HCT116 (cell line): Measurements from ENCODE around the gene ATP2B1. TPM values are rescaled to one million over a fixed set of nuclear protein-coding genes. Genes with fewer than 3 reads are reported as not detected.

ENCODE experiments used
- ATAC-seq: fragments of 200-7000 bp; cut with Tn5 transposase; 2 replicates; pipeline ENCODE4 v1.9.1; 2020; ENCODE audit warnings: mild to moderate bottlenecking, moderate library complexity
- BruUV-seq: library from RNA; stranded (reverse); fragments of 400-500 nt; replicated peaks from 2 replicates; lab custom pipeline; 2021; lab: Mats Ljungman, UMichigan
- CTCF ChIA-PET: fragments of 300-600 bp; sonication (Branson Sonifier 250); formaldehyde crosslinking; loops from one replicate; lab custom pipeline; 2021; ENCODE audit warnings: antibody characterized with exemption; lab: Charles Lee
- POLR2A ChIA-PET: fragments of 300-600, 350-600 bp; sonication (Branson Sonifier 250); formaldehyde crosslinking; loops from one replicate; lab custom pipeline; 2021; ENCODE audit warnings: antibody characterized with exemption; lab: Charles Lee
- RAD21 ChIA-PET, 2 experiments: fragments of 300-600 bp; sonication (Branson Sonifier 250); formaldehyde crosslinking; loops; one replicate each; lab custom pipeline; 2023; ENCODE audit warnings: low total read pairs in 2 of 2; ENCODE audit not compliant: uncharacterized antibody in 2 of 2, unreplicated experiment in 2 of 2, low non-redundant PET in 1 of 2; lab: Charles Lee
- DNase-seq: peaks from one replicate; pipeline ENCODE4 v3.0.0-alpha.2; 2010; ENCODE audit warnings: low read depth, low spot score
- H2AFZ ChIP-seq: fragments of 200-600 bp; shearing (Covaris generic), sonication (generic); 2 replicates; pipeline ENCODE4 v1.6.1; 2017; ENCODE audit warnings: low read depth, mixed run types, mixed read lengths, antibody characterized with exemption, low read length; ENCODE audit not compliant: poor library complexity, severe bottlenecking
- H3K27ac ChIP-seq: 2 replicates; pipeline ENCODE4 v1.5.1; 2012; ENCODE audit warnings: low read depth, low read length
- H3K27me3 ChIP-seq: fragments of 200-600 bp; sonication (generic); 2 replicates; pipeline ENCODE4 v1.6.1; 2016; ENCODE audit warnings: mixed run types, low read length, mixed read lengths; ENCODE audit not compliant: insufficient read depth
- H3K36me3 ChIP-seq, 2 experiments: fragments of 200-500 bp in 1 of 2; fragments of 200-600 bp in 1 of 2; sonication (Bioruptor generic) in 1 of 2; sonication (generic) in 1 of 2; 2 replicates each; pipeline versions ENCODE4 v1.5.1 to v1.6.1; 2014 to 2016; ENCODE audit warnings: low read length in 2 of 2, inconsistent platforms in 1 of 2, mixed read lengths in 1 of 2, mixed run types in 1 of 2; ENCODE audit not compliant: insufficient read depth in 2 of 2, control insufficient read depth in 1 of 2
- H3K4me1 ChIP-seq, 2 experiments: fragments of 200-600 bp in 1 of 2; sonication (generic) in 1 of 2; 2 replicates each; pipeline versions ENCODE4 v1.5.1 to v1.6.1; 2012 to 2017; ENCODE audit warnings: low read length in 2 of 2, inconsistent platforms in 1 of 2, mild to moderate bottlenecking in 1 of 2, mixed read lengths in 1 of 2, mixed run types in 1 of 2, moderate library complexity in 1 of 2; ENCODE audit not compliant: insufficient read depth in 2 of 2, control insufficient read depth in 1 of 2
- H3K4me2 ChIP-seq: fragments of 200-600 bp; sonication (generic); 2 replicates; pipeline ENCODE4 v1.6.1; 2017; ENCODE audit warnings: mixed run types, low read length, mixed read lengths
- H3K4me3 ChIP-seq, 2 experiments: fragments of 200-600 bp in 1 of 2; sonication (generic) in 1 of 2; replicated peaks in 1 of 2; 2 replicates each; pipeline ENCODE4 v1.5.1; 2011 to 2016; ENCODE audit warnings: low read length in 2 of 2, control low read depth in 1 of 2, low read depth in 1 of 2, mild to moderate bottlenecking in 1 of 2, mixed read lengths in 1 of 2, mixed run types in 1 of 2
- H3K79me2 ChIP-seq: fragments of 200-600 bp; sonication (generic); 2 replicates; pipeline ENCODE4 v1.6.1; 2017; ENCODE audit warnings: mild to moderate bottlenecking, mixed run types, low read length, moderate library complexity, mixed read lengths; ENCODE audit not compliant: insufficient read depth
- H3K9ac ChIP-seq: fragments of 200-600 bp; sonication (generic); 2 replicates; pipeline ENCODE4 v1.6.1; 2016; ENCODE audit warnings: low read length, mixed read lengths
- H3K9me2 ChIP-seq: fragments of 200-600 bp; sonication (generic), shearing (Covaris generic); 2 replicates; pipeline ENCODE4 v1.6.1; 2017; ENCODE audit warnings: mixed run types, mild to moderate bottlenecking, moderate library complexity; ENCODE audit not compliant: insufficient read depth
- H3K9me3 ChIP-seq, 2 experiments: fragments of 200-500 bp in 1 of 2; fragments of 200-600 bp in 1 of 2; sonication (Bioruptor generic) in 1 of 2; sonication (generic) in 1 of 2; 2 replicates each; pipeline ENCODE4 v1.6.1; 2014 to 2017; ENCODE audit warnings: low read length in 2 of 2, mixed read lengths in 2 of 2, inconsistent platforms in 1 of 2, low read depth in 1 of 2, mild to moderate bottlenecking in 1 of 2, mixed run types in 1 of 2, moderate library complexity in 1 of 2; ENCODE audit not compliant: control insufficient read depth in 1 of 2, insufficient read depth in 1 of 2
- H4K20me1 ChIP-seq: fragments of 200-600 bp; sonication (generic), shearing (Covaris generic); 2 replicates; pipeline ENCODE4 v1.6.1; 2017; ENCODE audit warnings: mixed run types, mild to moderate bottlenecking, moderate library complexity; ENCODE audit not compliant: insufficient read depth
- EGR1 ChIP-seq: IDR thresholded peaks from 2 replicates; pipeline ENCODE4 v1.6.1; 2012; ENCODE audit warnings: low read depth
- ELF1 ChIP-seq: IDR thresholded peaks from 2 replicates; pipeline ENCODE4 v1.6.1; 2012; ENCODE audit warnings: low read depth, borderline replicate concordance
- EZH2 ChIP-seq: fragments of 200-600 bp; sonication (generic); IDR thresholded peaks from 2 replicates; pipeline ENCODE4 v1.6.1; 2017; ENCODE audit warnings: antibody characterized with exemption, mixed run types
- EZH2phosphoT487 ChIP-seq: fragments of 200-600 bp; IDR thresholded peaks from 2 replicates; pipeline ENCODE4 v1.6.1; 2018; ENCODE audit warnings: antibody characterized with exemption, borderline replicate concordance
- FOSL1 ChIP-seq: IDR thresholded peaks from 2 replicates; pipeline ENCODE4 v1.6.1; 2012; ENCODE audit warnings: low read depth
- SIN3A ChIP-seq: IDR thresholded peaks from 2 replicates; pipeline ENCODE4 v1.6.1; 2012; ENCODE audit warnings: low read depth
- SP1 ChIP-seq: IDR thresholded peaks from 2 replicates; pipeline ENCODE4 v1.6.1; 2012; ENCODE audit warnings: low read depth
- SRF ChIP-seq: IDR thresholded peaks from 2 replicates; pipeline ENCODE4 v1.6.1; 2012; ENCODE audit warnings: low read depth
- TCF7L2 ChIP-seq: IDR thresholded peaks from 2 replicates; pipeline ENCODE4 v1.7.0; 2011; ENCODE audit warnings: borderline replicate concordance, inconsistent platforms; ENCODE audit not compliant: insufficient read depth, insufficient read length; ENCODE audit errors: extremely low read depth
- YY1 ChIP-seq: IDR thresholded peaks from 2 replicates; pipeline ENCODE4 v1.6.1; 2011; ENCODE audit warnings: low read length, low read depth, moderate library complexity, mild to moderate bottlenecking; ENCODE audit not compliant: insufficient replicate concordance; ENCODE audit errors: extremely low read depth
- ZFX ChIP-seq: fragments of 450-650 bp; IDR thresholded peaks from 2 replicates; pipeline ENCODE4 v1.6.1; 2017
- ZNF274 ChIP-seq: fragments of 200-500 bp; sonication (Bioruptor generic); IDR thresholded peaks from 2 replicates; pipeline ENCODE4 v1.6.1; 2014; ENCODE audit warnings: mild to moderate bottlenecking, low read depth, low read length, inconsistent platforms
- intact Hi-C: fragments of 100-400 bp; cut with micrococcal nuclease; formaldehyde crosslinking; loops from 2 replicates; pipeline ENCODE4 v1.10.0; 2022
- total RNA-seq: library from RNA; stranded (reverse); gene quantifications from one replicate; pipeline ENCODE4 v1.2.1, GENCODE V29; 2021; ENCODE audit not compliant: unreplicated experiment
- TF ChIP-seq, protein P1 (sequence below): IDR thresholded peaks from 2 replicates; pipeline ENCODE4 v1.6.1; 2012; ENCODE audit warnings: low read depth
- TF ChIP-seq, protein P2 (sequence below): IDR thresholded peaks from 2 replicates; pipeline ENCODE4 v1.6.1; 2012
- TF ChIP-seq, protein P3 (sequence below): IDR thresholded peaks from 2 replicates; pipeline ENCODE4 v1.6.1; 2012

Gene ATP2B1
- total RNA-seq, 1 experiment from 2014 or later, result 62.4 TPM

DNA sequence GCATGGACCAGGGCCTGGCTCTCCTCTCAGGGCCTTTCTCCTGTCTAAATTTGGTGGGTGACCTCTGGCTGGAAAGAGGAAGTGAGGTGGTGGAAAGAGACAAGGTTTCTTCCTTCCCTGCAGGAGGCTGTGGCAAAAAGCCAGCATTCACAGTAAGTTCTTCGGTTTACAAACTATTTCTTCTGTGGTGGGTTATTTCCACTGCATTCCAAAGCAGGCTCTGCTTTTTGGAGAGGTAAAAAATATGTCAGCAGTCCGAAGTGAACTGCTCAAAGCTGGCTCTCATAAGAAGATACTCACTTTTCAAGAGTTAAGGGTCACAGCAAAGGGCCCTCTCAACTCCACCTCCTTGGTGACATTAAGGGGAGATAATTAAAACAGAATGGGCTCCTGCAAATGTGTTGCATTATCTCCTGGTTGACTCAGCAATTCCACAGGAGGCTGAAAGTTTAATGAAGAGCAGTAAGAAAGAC lies 133.9 kb downstream of the ATP2B1 start:
- H3K27ac ChIP-seq, result no peak overlapping the region

DNA sequence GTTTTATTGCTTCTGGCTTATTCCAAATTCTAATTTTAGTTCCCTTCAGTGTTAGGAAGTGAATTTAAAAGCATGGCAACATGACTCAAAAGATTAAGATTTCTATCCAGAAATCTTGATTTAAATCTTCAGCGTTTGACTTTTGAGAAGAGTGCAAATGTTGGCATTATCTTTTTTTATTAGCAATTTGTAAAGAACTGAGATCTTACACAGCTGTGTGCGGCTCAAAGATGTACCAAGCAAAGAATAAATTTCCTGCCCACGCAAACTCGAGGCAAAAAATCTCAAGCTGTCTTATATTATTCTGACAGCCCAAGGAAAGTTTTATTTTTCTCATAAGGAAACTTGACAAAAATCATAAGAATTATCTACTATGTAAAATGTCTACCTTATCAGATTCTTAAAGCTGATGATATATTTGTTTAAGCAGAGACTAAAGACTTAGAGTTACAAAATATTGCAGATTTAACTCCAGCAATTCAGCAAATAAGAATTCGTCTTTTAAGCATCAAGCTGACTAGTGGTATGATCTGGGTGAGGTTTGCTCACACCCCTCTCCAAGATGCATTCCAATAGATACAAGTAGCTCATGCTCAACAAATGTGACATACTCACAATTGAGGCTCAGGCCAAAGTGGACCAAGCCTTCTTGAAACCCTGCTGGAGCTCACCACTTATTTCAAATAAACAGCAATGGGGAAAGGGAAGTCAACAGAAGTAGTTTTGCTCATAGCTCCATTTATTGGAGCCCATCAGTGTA lies 135.4 kb downstream of the ATP2B1 start:
- Histone ChIP-seq H2AFZ (no peak overlapping the region), H3K9me2 (no peaks in the 10 kb centered on the region), H3K79me2 (no peaks in the 10 kb centered on the region), H3K27ac (no peak overlapping the region), H3K4me2 (no peak overlapping the region), H3K4me1 (peaks cover 0 to 6% of the 10 kb centered on the region in 2 experiments; a peak in 1 of 4 replicates), H4K20me1 (no peaks in the 10 kb centered on the region), H3K4me3 (no peak overlapping the region), H3K27me3 (no peaks in the 10 kb centered on the region), H3K36me3 (no peaks in the 10 kb centered on the region), H3K9me3 (no peaks in the 10 kb centered on the region), H3K9ac (no peak overlapping the region)
- POLR2A ChIA-PET, result no interaction called here
- no TSS peak for BruUV-seq
- CTCF ChIA-PET, result no interaction called here
- RAD21 ChIA-PET, result interaction anchor here in 1 of 2 experiments (0.6 kb wide), 1 partner anchor 599 kb away, joined by 3 read pairs; no protein-coding TSS in a partner anchor
- no peak for TF ChIP-seq EZH2phosphoT487
- TF ChIP-seq, protein P1, sequence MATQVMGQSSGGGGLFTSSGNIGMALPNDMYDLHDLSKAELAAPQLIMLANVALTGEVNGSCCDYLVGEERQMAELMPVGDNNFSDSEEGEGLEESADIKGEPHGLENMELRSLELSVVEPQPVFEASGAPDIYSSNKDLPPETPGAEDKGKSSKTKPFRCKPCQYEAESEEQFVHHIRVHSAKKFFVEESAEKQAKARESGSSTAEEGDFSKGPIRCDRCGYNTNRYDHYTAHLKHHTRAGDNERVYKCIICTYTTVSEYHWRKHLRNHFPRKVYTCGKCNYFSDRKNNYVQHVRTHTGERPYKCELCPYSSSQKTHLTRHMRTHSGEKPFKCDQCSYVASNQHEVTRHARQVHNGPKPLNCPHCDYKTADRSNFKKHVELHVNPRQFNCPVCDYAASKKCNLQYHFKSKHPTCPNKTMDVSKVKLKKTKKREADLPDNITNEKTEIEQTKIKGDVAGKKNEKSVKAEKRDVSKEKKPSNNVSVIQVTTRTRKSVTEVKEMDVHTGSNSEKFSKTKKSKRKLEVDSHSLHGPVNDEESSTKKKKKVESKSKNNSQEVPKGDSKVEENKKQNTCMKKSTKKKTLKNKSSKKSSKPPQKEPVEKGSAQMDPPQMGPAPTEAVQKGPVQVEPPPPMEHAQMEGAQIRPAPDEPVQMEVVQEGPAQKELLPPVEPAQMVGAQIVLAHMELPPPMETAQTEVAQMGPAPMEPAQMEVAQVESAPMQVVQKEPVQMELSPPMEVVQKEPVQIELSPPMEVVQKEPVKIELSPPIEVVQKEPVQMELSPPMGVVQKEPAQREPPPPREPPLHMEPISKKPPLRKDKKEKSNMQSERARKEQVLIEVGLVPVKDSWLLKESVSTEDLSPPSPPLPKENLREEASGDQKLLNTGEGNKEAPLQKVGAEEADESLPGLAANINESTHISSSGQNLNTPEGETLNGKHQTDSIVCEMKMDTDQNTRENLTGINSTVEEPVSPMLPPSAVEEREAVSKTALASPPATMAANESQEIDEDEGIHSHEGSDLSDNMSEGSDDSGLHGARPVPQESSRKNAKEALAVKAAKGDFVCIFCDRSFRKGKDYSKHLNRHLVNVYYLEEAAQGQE, result no peak
- TF ChIP-seq EZH2, result no peak
- no peak for TF ChIP-seq YY1
- no peak for TF ChIP-seq EGR1
- no peak for TF ChIP-seq SRF
- no peak for TF ChIP-seq ZFX
- TF ChIP-seq, protein P2, sequence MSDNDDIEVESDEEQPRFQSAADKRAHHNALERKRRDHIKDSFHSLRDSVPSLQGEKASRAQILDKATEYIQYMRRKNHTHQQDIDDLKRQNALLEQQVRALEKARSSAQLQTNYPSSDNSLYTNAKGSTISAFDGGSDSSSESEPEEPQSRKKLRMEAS, result no peak
- no peak for TF ChIP-seq TCF7L2
- TF ChIP-seq SP1, result no peak
- no peak for TF ChIP-seq ELF1
- TF ChIP-seq SIN3A, result no peak
- no peak for TF ChIP-seq ZNF274
- ATAC-seq (no peak), DNase-seq (no peak)
- intact Hi-C loops, result no loop called here

More for the DNA sequence above, 133.9 kb downstream of the ATP2B1 start:
- Histone ChIP-seq H4K20me1 (no peaks in the 10 kb centered on the region), H3K27me3 (no peaks in the 10 kb centered on the region), H3K9me3 (no peaks in the 10 kb centered on the region), H3K79me2 (no peaks in the 10 kb centered on the region), H3K9ac (no peak overlapping the region), H3K4me3 (no peak overlapping the region), H3K4me1 (peaks cover 0 to 6% of the 10 kb centered on the region in 2 experiments; a peak in 1 of 4 replicates), H2AFZ (no peak overlapping the region), H3K4me2 (no peak overlapping the region), H3K9me2 (no peaks in the 10 kb centered on the region), H3K36me3 (no peaks in the 10 kb centered on the region)
- intact Hi-C loops, result no loop called here
- POLR2A ChIA-PET, result no interaction called here
- RAD21 ChIA-PET, result no interaction called here
- no peak for ATAC-seq
- CTCF ChIA-PET, result no interaction called here
- BruUV-seq, result no TSS peak
- DNase-seq, result no peak
- TF ChIP-seq, protein P3, sequence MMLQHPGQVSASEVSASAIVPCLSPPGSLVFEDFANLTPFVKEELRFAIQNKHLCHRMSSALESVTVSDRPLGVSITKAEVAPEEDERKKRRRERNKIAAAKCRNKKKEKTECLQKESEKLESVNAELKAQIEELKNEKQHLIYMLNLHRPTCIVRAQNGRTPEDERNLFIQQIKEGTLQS, result no peak
- TF ChIP-seq FOSL1, result no peak
- no peak for TF ChIP-seq EZH2phosphoT487
- TF ChIP-seq TCF7L2, result no peak
